ENCODE data around the gene TMEM220. TPM values are rescaled to one million over a fixed set of nuclear protein-coding genes. Genes with fewer than 3 reads are reported as not detected.

The TMEM220 gene
- total RNA-seq, 1 experiment from 2014 or later: not detected

- no peak overlapping the region for H3K27ac Mint-ChIP-seq (ENCODE audit: unreplicated experiment)
- H3K9me3 Mint-ChIP-seq (ENCODE audit: low read depth, unreplicated experiment): no peaks in the 10 kb centered on the region
- TF ChIP-seq, protein P1, sequence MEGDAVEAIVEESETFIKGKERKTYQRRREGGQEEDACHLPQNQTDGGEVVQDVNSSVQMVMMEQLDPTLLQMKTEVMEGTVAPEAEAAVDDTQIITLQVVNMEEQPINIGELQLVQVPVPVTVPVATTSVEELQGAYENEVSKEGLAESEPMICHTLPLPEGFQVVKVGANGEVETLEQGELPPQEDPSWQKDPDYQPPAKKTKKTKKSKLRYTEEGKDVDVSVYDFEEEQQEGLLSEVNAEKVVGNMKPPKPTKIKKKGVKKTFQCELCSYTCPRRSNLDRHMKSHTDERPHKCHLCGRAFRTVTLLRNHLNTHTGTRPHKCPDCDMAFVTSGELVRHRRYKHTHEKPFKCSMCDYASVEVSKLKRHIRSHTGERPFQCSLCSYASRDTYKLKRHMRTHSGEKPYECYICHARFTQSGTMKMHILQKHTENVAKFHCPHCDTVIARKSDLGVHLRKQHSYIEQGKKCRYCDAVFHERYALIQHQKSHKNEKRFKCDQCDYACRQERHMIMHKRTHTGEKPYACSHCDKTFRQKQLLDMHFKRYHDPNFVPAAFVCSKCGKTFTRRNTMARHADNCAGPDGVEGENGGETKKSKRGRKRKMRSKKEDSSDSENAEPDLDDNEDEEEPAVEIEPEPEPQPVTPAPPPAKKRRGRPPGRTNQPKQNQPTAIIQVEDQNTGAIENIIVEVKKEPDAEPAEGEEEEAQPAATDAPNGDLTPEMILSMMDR (IDR thresholded peaks at IDR 0.05; ENCODE audit: unreplicated experiment): no peak
- intact Hi-C loops (cut with micrococcal nuclease; ENCODE audit: unreplicated experiment): loop anchor here (5.0 kb wide), 1 partner anchor 97 kb away; no protein-coding TSS in a partner anchor
- DNase-seq: no peak
- no peaks in the 10 kb centered on the region for H3K4me1 Mint-ChIP-seq (ENCODE audit: low read depth, unreplicated experiment)
- BruUV-seq (replicated peaks): no TSS peak
- CTCF ChIA-PET: no interaction called here
- H3K4me3 Mint-ChIP-seq (ENCODE audit: low read depth, unreplicated experiment): no peak overlapping the region
- peaks cover 43% of the 10 kb centered on the region for H3K27me3 Mint-ChIP-seq (ENCODE audit: unreplicated experiment)
- no peaks in the 10 kb centered on the region for H3K36me3 Mint-ChIP-seq (ENCODE audit: insufficient read depth, unreplicated experiment)
Observed at GRCh38 chr17:10750210-10750609, 20.4 kb upstream of the TMEM220 start.

- H3K4me3 Mint-ChIP-seq (ENCODE audit: low read depth, unreplicated experiment): no peak overlapping the region
- H3K9me3 Mint-ChIP-seq (ENCODE audit: low read depth, unreplicated experiment): no peaks in the 10 kb centered on the region
- intact Hi-C loops (cut with micrococcal nuclease; ENCODE audit: unreplicated experiment): no loop called here
- H3K4me1 Mint-ChIP-seq (ENCODE audit: low read depth, unreplicated experiment): no peaks in the 10 kb centered on the region
- no peaks in the 10 kb centered on the region for H3K36me3 Mint-ChIP-seq (ENCODE audit: insufficient read depth, unreplicated experiment)
- no TSS peak for BruUV-seq (replicated peaks)
- CTCF ChIA-PET: interaction anchor here (0.6 kb wide), 1 partner anchor 1029 kb away, joined by 3 read pairs; no protein-coding TSS in a partner anchor
- DNase-seq: no peak
- no peak overlapping the region for H3K27ac Mint-ChIP-seq (ENCODE audit: unreplicated experiment)
- TF ChIP-seq, protein P1 (IDR thresholded peaks at IDR 0.05; ENCODE audit: unreplicated experiment): no peak
- peaks cover 49% of the 10 kb centered on the region for H3K27me3 Mint-ChIP-seq (ENCODE audit: unreplicated experiment)
Observed at GRCh38 chr17:10748531-10749181, 18.8 kb upstream of the TMEM220 start.

DNA sequence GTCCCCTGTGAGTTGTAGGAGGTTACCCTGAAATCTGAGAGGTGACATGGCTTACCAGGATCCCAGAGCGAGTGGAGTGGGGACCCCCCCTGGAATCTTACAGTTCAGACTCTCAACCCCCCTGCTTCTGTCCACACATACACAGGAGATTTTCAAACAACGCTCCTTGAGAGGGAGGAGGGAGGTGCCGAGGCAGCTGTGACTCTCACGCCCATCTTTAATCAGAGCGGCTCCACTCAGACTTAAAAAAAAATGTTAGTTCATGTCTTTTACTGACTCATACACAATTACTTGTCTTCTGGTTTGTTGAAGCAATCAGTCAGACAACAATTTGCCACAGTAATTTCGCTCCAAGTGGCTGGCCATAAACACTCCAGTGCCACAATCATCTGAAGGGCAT, 15.4 kb upstream of the TMEM220 start:
- intact Hi-C loops (cut with micrococcal nuclease; ENCODE audit: unreplicated experiment): no loop called here
- CTCF ChIA-PET: no interaction called here
- no peak overlapping the region for H3K27ac Mint-ChIP-seq (ENCODE audit: unreplicated experiment)
- H3K4me3 Mint-ChIP-seq (ENCODE audit: low read depth, unreplicated experiment): no peak overlapping the region
- DNase-seq: no peak
- H3K27me3 Mint-ChIP-seq (ENCODE audit: unreplicated experiment): peaks cover 62% of the 10 kb centered on the region
- no TSS peak for BruUV-seq (replicated peaks)
- TF ChIP-seq, protein P1 (IDR thresholded peaks at IDR 0.05; ENCODE audit: unreplicated experiment): no peak
- no peaks in the 10 kb centered on the region for H3K36me3 Mint-ChIP-seq (ENCODE audit: insufficient read depth, unreplicated experiment)
- H3K9me3 Mint-ChIP-seq (ENCODE audit: low read depth, unreplicated experiment): no peaks in the 10 kb centered on the region
- no peaks in the 10 kb centered on the region for H3K4me1 Mint-ChIP-seq (ENCODE audit: low read depth, unreplicated experiment)

GRCh38 chr17:10744501-10745000, 14.7 kb upstream of the TMEM220 start:
- H3K4me3 Mint-ChIP-seq (ENCODE audit: low read depth, unreplicated experiment): no peak overlapping the region
- TF ChIP-seq, protein P1 (IDR thresholded peaks at IDR 0.05; ENCODE audit: unreplicated experiment): no peak
- no TSS peak for BruUV-seq (replicated peaks)
- H3K36me3 Mint-ChIP-seq (ENCODE audit: insufficient read depth, unreplicated experiment): no peaks in the 10 kb centered on the region
- CTCF ChIA-PET: no interaction called here
- DNase-seq: no peak
- H3K27ac Mint-ChIP-seq (ENCODE audit: unreplicated experiment): no peak overlapping the region
- H3K4me1 Mint-ChIP-seq (ENCODE audit: low read depth, unreplicated experiment): no peaks in the 10 kb centered on the region
- intact Hi-C loops (cut with micrococcal nuclease; ENCODE audit: unreplicated experiment): no loop called here
- H3K9me3 Mint-ChIP-seq (ENCODE audit: low read depth, unreplicated experiment): no peaks in the 10 kb centered on the region
- peaks cover 64% of the 10 kb centered on the region for H3K27me3 Mint-ChIP-seq (ENCODE audit: unreplicated experiment)
